ENCODE results near the gene ARMCX4. TPM values are rescaled to one million over a fixed set of nuclear protein-coding genes. Genes with fewer than 3 reads are reported as not detected.

ARMCX4 gene
- total RNA-seq, 1 experiment from 2014 or later = 6.5 TPM

GRCh38 chrX:101460669-101461068 lies 24.6 kb upstream of the ARMCX4 start:
- Histone ChIP-seq H3K27me3 (ENCODE audit: insufficient read depth, low read depth) (no peaks in the 10 kb centered on the region), H3K79me2 (ENCODE audit: low read depth) (no peaks in the 10 kb centered on the region), H3K4me3 (no peak overlapping the region), H3K9me3 (ENCODE audit: insufficient read depth, low read depth) (no peaks in the 10 kb centered on the region), H3K36me3 (ENCODE audit: low read depth) (no peaks in the 10 kb centered on the region), H3F3A (ENCODE audit: insufficient read depth, low read depth) (no peaks in the 10 kb centered on the region), H4K20me1 (ENCODE audit: insufficient read depth) (no peaks in the 10 kb centered on the region), H3K9me2 (ENCODE audit: insufficient read depth) (no peaks in the 10 kb centered on the region), H2AFZ (no peak overlapping the region), H3K4me2 (no peak overlapping the region), H3K27ac (no peak overlapping the region), H3K4me1 (replicated peaks; ENCODE audit: insufficient read depth) (no peaks in the 10 kb centered on the region)
- DNase-seq = no peak
- POLR2A ChIA-PET (ENCODE audit: unreplicated experiment) = no interaction called here
- no TSS peak for BruUV-seq (replicated peaks)
- intact Hi-C loops (cut with micrococcal nuclease; ENCODE audit: unreplicated experiment) = no loop called here
- no peak for TF ChIP-seq CTCF (conservative IDR thresholded peaks at IDR 0.05)
- TF ChIP-seq EZH2 (IDR thresholded peaks at IDR 0.05; ENCODE audit: low read depth) = no peak
- CTCF ChIA-PET = no interaction called here

- Histone ChIP-seq H3K4me1 (replicated peaks; ENCODE audit: insufficient read depth) (no peaks in the 10 kb centered on the region), H3K79me2 (ENCODE audit: low read depth) (no peaks in the 10 kb centered on the region), H3K4me2 (no peak overlapping the region), H4K20me1 (ENCODE audit: insufficient read depth) (no peaks in the 10 kb centered on the region), H2AFZ (no peak overlapping the region), H3K27me3 (ENCODE audit: insufficient read depth, low read depth) (no peaks in the 10 kb centered on the region), H3K9me3 (ENCODE audit: insufficient read depth, low read depth) (no peaks in the 10 kb centered on the region), H3K9me2 (ENCODE audit: insufficient read depth) (no peaks in the 10 kb centered on the region), H3K27ac (no peak overlapping the region), H3K36me3 (ENCODE audit: low read depth) (no peaks in the 10 kb centered on the region), H3F3A (ENCODE audit: insufficient read depth, low read depth) (no peaks in the 10 kb centered on the region), H3K4me3 (no peak overlapping the region)
- DNase-seq = no peak
- intact Hi-C loops (cut with micrococcal nuclease; ENCODE audit: unreplicated experiment) = no loop called here
- TF ChIP-seq EZH2 (IDR thresholded peaks at IDR 0.05; ENCODE audit: low read depth) = no peak
- TF ChIP-seq CTCF (conservative IDR thresholded peaks at IDR 0.05) = peak; percentile 43; the same call in 1 of the 2 replicates
- CTCF ChIA-PET = no interaction called here
- POLR2A ChIA-PET (ENCODE audit: unreplicated experiment) = no interaction called here
- BruUV-seq (replicated peaks) = no TSS peak
These were observed 22.4 kb upstream of the ARMCX4 start for GRCh38 chrX:101462892-101463291.

GRCh38 chrX:101478366-101478765 lies 6.9 kb upstream of the ARMCX4 start:
- no peak overlapping the region for H3K27ac ChIP-seq
- no peaks in the 10 kb centered on the region for H3K4me1 ChIP-seq (replicated peaks; ENCODE audit: insufficient read depth)
- H3K4me3 ChIP-seq = no peak overlapping the region
- TF ChIP-seq EZH2 (IDR thresholded peaks at IDR 0.05; ENCODE audit: low read depth) = no peak
- no peak for TF ChIP-seq CTCF (conservative IDR thresholded peaks at IDR 0.05)
- H3K79me2 ChIP-seq (ENCODE audit: low read depth) = no peaks in the 10 kb centered on the region
- H3K9me2 ChIP-seq (ENCODE audit: insufficient read depth) = no peaks in the 10 kb centered on the region
- no peak for DNase-seq
- POLR2A ChIA-PET (ENCODE audit: unreplicated experiment) = no interaction called here
- H3F3A ChIP-seq (ENCODE audit: insufficient read depth, low read depth) = no peaks in the 10 kb centered on the region
- no peaks in the 10 kb centered on the region for H4K20me1 ChIP-seq (ENCODE audit: insufficient read depth)
- no peak overlapping the region for H3K4me2 ChIP-seq
- CTCF ChIA-PET = no interaction called here
- intact Hi-C loops (cut with micrococcal nuclease; ENCODE audit: unreplicated experiment) = no loop called here
- no TSS peak for BruUV-seq (replicated peaks)
- H3K36me3 ChIP-seq (ENCODE audit: low read depth) = no peaks in the 10 kb centered on the region
- no peak overlapping the region for H2AFZ ChIP-seq
- H3K27me3 ChIP-seq (ENCODE audit: insufficient read depth, low read depth) = no peaks in the 10 kb centered on the region
- H3K9me3 ChIP-seq (ENCODE audit: insufficient read depth, low read depth) = no peaks in the 10 kb centered on the region
